WTC11 (cell line): ENCODE results near the gene RACGAP1. TPM values are rescaled to one million over a fixed set of nuclear protein-coding genes. Genes with fewer than 3 reads are reported as not detected.

Source experiments
- ATAC-seq: fragments of 200-7000 bp; cut with Tn5 transposase; 2 replicates; pipeline ENCODE4 v1.10.0; 2021; ENCODE audit warnings: mild to moderate bottlenecking, moderate library complexity
- CTCF ChIA-PET: fragments of 300-600 bp; sonication (Branson Sonifier 250); formaldehyde crosslinking; loops from one replicate; lab custom pipeline; 2021; ENCODE audit warnings: antibody characterized with exemption; lab: Charles Lee
- POLR2A ChIA-PET: fragments of 350-600 bp; sonication (Branson Sonifier 250); formaldehyde crosslinking; loops from one replicate; lab custom pipeline; 2021; ENCODE audit warnings: antibody characterized with exemption; lab: Charles Lee
- DNase-seq: peaks from one replicate; pipeline ENCODE4 v3.0.0; 2021; ENCODE audit warnings: low spot score
- H3K27ac Mint-ChIP-seq: 2 replicates; pipeline ENCODE4 v1.8.0; 2021; ENCODE audit warnings: mixed read lengths
- H3K27me3 Mint-ChIP-seq: 2 replicates; pipeline ENCODE4 v1.8.0; 2021; ENCODE audit warnings: low read depth, mild to moderate bottlenecking, moderate library complexity, mixed read lengths
- H3K36me3 Mint-ChIP-seq: 2 replicates; pipeline ENCODE4 v1.8.0; 2021; ENCODE audit warnings: mixed read lengths
- H3K4me1 Mint-ChIP-seq: 2 replicates; pipeline ENCODE4 v1.8.0; 2022; ENCODE audit warnings: mixed read lengths
- H3K4me3 Mint-ChIP-seq: 2 replicates; pipeline ENCODE4 v1.8.0; 2021; ENCODE audit warnings: mild to moderate bottlenecking, moderate library complexity, mixed read lengths
- H3K9me3 Mint-ChIP-seq: 2 replicates; pipeline ENCODE4 v1.8.0; 2021; ENCODE audit warnings: mixed read lengths
- CTCF ChIP-seq: fragments of 200-600 bp; IDR thresholded peaks from 2 replicates; pipeline ENCODE4 v1.8.0; 2022; ENCODE audit warnings: antibody characterized with exemption
- E2F1 ChIP-seq: sonication (generic); formaldehyde crosslinking; IDR thresholded peaks from 2 replicates; pipeline ENCODE4 v1.8.0; 2022; ENCODE audit warnings: mild to moderate bottlenecking, missing genetic modification reagents
- E2F4 ChIP-seq: sonication (generic); formaldehyde crosslinking; IDR thresholded peaks from 2 replicates; pipeline ENCODE4 v1.8.1; 2022; ENCODE audit warnings: low read depth, mild to moderate bottlenecking, moderate library complexity, missing genetic modification reagents, borderline replicate concordance
- FOXK1 ChIP-seq: sonication (generic); formaldehyde crosslinking; IDR thresholded peaks from 2 replicates; pipeline ENCODE4 v1.8.0; 2022; ENCODE audit warnings: mild to moderate bottlenecking, moderate library complexity, missing genetic modification reagents
- FOXP4 ChIP-seq: sonication (generic); formaldehyde crosslinking; IDR thresholded peaks from 2 replicates; pipeline ENCODE4 v1.8.0; 2022; ENCODE audit warnings: mild to moderate bottlenecking, missing genetic modification reagents
- GRHL2 ChIP-seq: fragments of 250-450 bp; sonication (Bioruptor Pico); IDR thresholded peaks from 2 replicates; pipeline ENCODE4 v1.8.0; 2022; ENCODE audit warnings: mild to moderate bottlenecking, moderate library complexity; ENCODE audit not compliant: insufficient replicate concordance, severe bottlenecking
- IRF1 ChIP-seq: sonication (generic); formaldehyde crosslinking; IDR thresholded peaks from 2 replicates; pipeline ENCODE4 v1.8.0; 2023; ENCODE audit warnings: missing genetic modification reagents
- MLX ChIP-seq: sonication (generic); formaldehyde crosslinking; IDR thresholded peaks from 2 replicates; pipeline ENCODE4 v1.8.1; 2023; ENCODE audit warnings: mild to moderate bottlenecking, missing genetic modification reagents, moderate library complexity
- NFATC4 ChIP-seq: fragments of 250-450 bp; sonication (Bioruptor Pico); IDR thresholded peaks from 2 replicates; pipeline ENCODE4 v1.9.0; 2021; ENCODE audit warnings: mild to moderate bottlenecking
- NFYB ChIP-seq: sonication (generic); formaldehyde crosslinking; conservative IDR thresholded peaks from 2 replicates; pipeline ENCODE4 v1.8.0; 2022; ENCODE audit warnings: low read depth, missing genetic modification reagents
- PRRX2 ChIP-seq: fragments of 250-450 bp; sonication (Bioruptor Pico); IDR thresholded peaks from 2 replicates; pipeline ENCODE4 v1.8.0; 2021; ENCODE audit warnings: mild to moderate bottlenecking
- RORB ChIP-seq: fragments of 250-450 bp; sonication (Bioruptor Pico); IDR thresholded peaks from 2 replicates; pipeline ENCODE4 v1.9.0; 2021; ENCODE audit warnings: mild to moderate bottlenecking
- ZNF121 ChIP-seq: sonication (generic); formaldehyde crosslinking; IDR thresholded peaks from 2 replicates; pipeline ENCODE4 v1.8.0; 2023; ENCODE audit warnings: missing genetic modification reagents
- ZNF263 ChIP-seq: sonication (generic); formaldehyde crosslinking; IDR thresholded peaks from 2 replicates; pipeline ENCODE4 v1.8.1; 2022; ENCODE audit warnings: low read depth, mild to moderate bottlenecking, moderate library complexity, missing genetic modification reagents
- ZNF281 ChIP-seq: sonication (generic); formaldehyde crosslinking; IDR thresholded peaks from 2 replicates; pipeline ENCODE4 v1.8.0; 2023; ENCODE audit warnings: mild to moderate bottlenecking, missing genetic modification reagents
- ZNF512 ChIP-seq: sonication (generic); formaldehyde crosslinking; IDR thresholded peaks from 2 replicates; pipeline ENCODE4 v1.8.1; 2022; ENCODE audit warnings: missing genetic modification reagents, borderline replicate concordance
- ZSCAN18 ChIP-seq: fragments of 250-450 bp; sonication (Bioruptor Pico); IDR thresholded peaks from 2 replicates; pipeline ENCODE4 v2.1.2; 2022; ENCODE audit warnings: mild to moderate bottlenecking, moderate library complexity
- total RNA-seq: library from RNA; stranded (reverse); gene quantifications from 3 replicates; pipeline ENCODE4 v1.2.3, GENCODE V29; 2021

Gene RACGAP1
- total RNA-seq, 1 experiment from 2014 or later, result 87.7 TPM

GRCh38 chr12:49952391-49953055, 72.8 kb downstream of the RACGAP1 start (continued):
- TF ChIP-seq ZNF281 (no peak), FOXK1 (CRISPR knock-in tag) (no peak), GRHL2 (CRISPR knock-in tag) (no peak), PRRX2 (no peak), ZNF512 (CRISPR knock-in tag) (no peak), CTCF (no peak), NFATC4 (CRISPR knock-in tag) (no peak), IRF1 (CRISPR knock-in tag) (no peak), ZNF121 (no peak), E2F1 (CRISPR knock-in tag) (no peak), NFYB (CRISPR knock-in tag) (no peak), ZNF263 (CRISPR knock-in tag) (no peak), RORB (CRISPR knock-in tag) (no peak)

- H3K36me3 Mint-ChIP-seq, result no peaks in the 10 kb centered on the region
- DNase-seq, result no peak
- peaks cover 10% of the 10 kb centered on the region for H3K27me3 Mint-ChIP-seq
- peaks cover 11% of the 10 kb centered on the region for H3K4me1 Mint-ChIP-seq
- no peaks in the 10 kb centered on the region for H3K9me3 Mint-ChIP-seq
- H3K27ac Mint-ChIP-seq, result no peak overlapping the region
- POLR2A ChIA-PET, result no interaction called here
- no peak overlapping the region for H3K4me3 Mint-ChIP-seq
- ATAC-seq, result no peak
- CTCF ChIA-PET, result interaction anchor here (1.0 to 8.2 kb wide), 2 partner anchors 17 to 20 kb away, joined by 3 to 168 read pairs; partner anchors contain the start of gene AQP6
- no peak for TF ChIP-seq ZNF263 (CRISPR knock-in tag)
- TF ChIP-seq IRF1 (CRISPR knock-in tag), result no peak
- TF ChIP-seq MLX (CRISPR knock-in tag), result no peak
- TF ChIP-seq FOXP4 (CRISPR knock-in tag), result no peak
- TF ChIP-seq ZSCAN18, result no peak
- no peak for TF ChIP-seq E2F4 (CRISPR knock-in tag)
Observed at GRCh38 chr12:49951411-49952240, 73.7 kb downstream of the RACGAP1 start.
